Measurements from ENCODE around the gene PRR14.
A peak's percentile ranks its signal among the peaks of the same experiment; 100 is the strongest.

Gene PRR14

GRCh38 chr16:30651124-30652004, 604 bp downstream of the PRR14 start (continued):
- TF ChIP-seq ZSCAN18 (tag by site-specific recombination; IDR thresholded peaks at IDR 0.05), result no peak
- peak; percentile 19; the same call in 1 of the 2 replicates for TF ChIP-seq KLF10 (tag by site-specific recombination; IDR thresholded peaks at IDR 0.05)
- no peak for TF ChIP-seq ZNF701 (tag by site-specific recombination; IDR thresholded peaks at IDR 0.05)
- TF ChIP-seq ZNF274 (IDR thresholded peaks at IDR 0.05; ENCODE audit: low read length), result no peak
- no peak for TF ChIP-seq ZNF274 (tag by site-specific recombination; IDR thresholded peaks at IDR 0.05; ENCODE audit: borderline replicate concordance)
- no peak for TF ChIP-seq ZNF18 (tag by site-specific recombination; IDR thresholded peaks at IDR 0.05)
- no peak for TF ChIP-seq ZSCAN4 (tag by site-specific recombination; IDR thresholded peaks at IDR 0.05)
- TF ChIP-seq ZNF514 (tag by site-specific recombination; IDR thresholded peaks at IDR 0.05), result no peak
- TF ChIP-seq ZNF544 (tag by site-specific recombination; IDR thresholded peaks at IDR 0.05), result no peak
- TF ChIP-seq PBX3 (CRISPR knock-in tag; IDR thresholded peaks at IDR 0.05), result no peak
- no peak for TF ChIP-seq ZNF138 (tag by site-specific recombination; IDR thresholded peaks at IDR 0.05; ENCODE audit: borderline replicate concordance)
- TF ChIP-seq ZBTB20 (tag by site-specific recombination; IDR thresholded peaks at IDR 0.05), result peak; percentile 94
- peak; percentile 39; the same call in 1 of the 2 replicates for TF ChIP-seq SCRT2 (tag by site-specific recombination; IDR thresholded peaks at IDR 0.05)
- TF ChIP-seq CTCF (tag by site-specific recombination; IDR thresholded peaks at IDR 0.05), result peak; percentile 89
- no peak for TF ChIP-seq KLF7 (tag by site-specific recombination; IDR thresholded peaks at IDR 0.05; ENCODE audit: borderline replicate concordance)
- TF ChIP-seq YY1 (tag by site-specific recombination; IDR thresholded peaks at IDR 0.05), result no peak
- no peak for TF ChIP-seq KLF16 (tag by site-specific recombination; IDR thresholded peaks at IDR 0.05)
- no peak for TF ChIP-seq HOXD13 (CRISPR knock-in tag; IDR thresholded peaks at IDR 0.05; ENCODE audit: borderline replicate concordance)
- TF ChIP-seq SP2 (tag by site-specific recombination; IDR thresholded peaks at IDR 0.05), result no peak
- TF ChIP-seq ZNF121 (tag by site-specific recombination; IDR thresholded peaks at IDR 0.05), result no peak
- TF ChIP-seq PRDM4 (tag by site-specific recombination; IDR thresholded peaks at IDR 0.05), result 0 out of 2 replicates have a peak, but pooled peaks have one; percentile 3
- no peak; the same call in 1 of the 2 replicates for TF ChIP-seq INSM2 (tag by site-specific recombination; IDR thresholded peaks at IDR 0.05)
- TF ChIP-seq ZNF404 (tag by site-specific recombination; IDR thresholded peaks at IDR 0.05), result no peak
- no peak for TF ChIP-seq ZNF621 (tag by site-specific recombination; IDR thresholded peaks at IDR 0.05)
- TF ChIP-seq ZNF292 (tag by site-specific recombination; IDR thresholded peaks at IDR 0.05; ENCODE audit: borderline replicate concordance, low read depth), result no peak
- TF ChIP-seq ZFP69B (tag by site-specific recombination; IDR thresholded peaks at IDR 0.05), result no peak
- TF ChIP-seq GLI2 (tag by site-specific recombination; IDR thresholded peaks at IDR 0.05; ENCODE audit: borderline replicate concordance, low read depth), result no peak
- TF ChIP-seq ZNF658 (tag by site-specific recombination; IDR thresholded peaks at IDR 0.05), result no peak
